Trophoblast cell (in vitro differentiated cells and primary cell): ENCODE results near the gene VPS16.

Experiments used
- DNase-seq, 2 donors: peaks; one replicate each; pipeline ENCODE4 v3.0.0-alpha.2; 2016
- H2AFZ ChIP-seq: 2 replicates; pipeline ENCODE4 v1.6.1; 2013; ENCODE audit warnings: low read length, moderate library complexity, mild to moderate bottlenecking; ENCODE audit not compliant: insufficient read depth, poor library complexity
- H2AK5ac ChIP-seq: 2 replicates; pipeline ENCODE4 v1.6.1; 2013; ENCODE audit warnings: mild to moderate bottlenecking, low read length
- H2BK120ac ChIP-seq: 2 replicates; pipeline ENCODE4 v1.6.1; 2013; ENCODE audit warnings: low read length, mild to moderate bottlenecking, moderate library complexity; ENCODE audit not compliant: insufficient read depth, poor library complexity
- H2BK12ac ChIP-seq: 2 replicates; pipeline ENCODE4 v1.6.1; 2013; ENCODE audit warnings: mild to moderate bottlenecking, low read length, moderate library complexity
- H2BK5ac ChIP-seq: 2 replicates; pipeline ENCODE4 v1.6.1; 2013; ENCODE audit warnings: low read length, low read depth, moderate library complexity, mild to moderate bottlenecking; ENCODE audit not compliant: poor library complexity
- H3K14ac ChIP-seq: 2 replicates; pipeline ENCODE4 v1.6.1; 2013; ENCODE audit warnings: mild to moderate bottlenecking, low read length
- H3K18ac ChIP-seq: 2 replicates; pipeline ENCODE4 v1.6.1; 2013; ENCODE audit warnings: mild to moderate bottlenecking, low read length
- H3K23ac ChIP-seq: 2 replicates; pipeline ENCODE4 v1.6.1; 2013; ENCODE audit warnings: low read length
- H3K27ac ChIP-seq: 2 replicates; pipeline ENCODE4 v1.5.1; 2013; ENCODE audit warnings: low read depth, mild to moderate bottlenecking, inconsistent platforms, low read length, moderate library complexity
- H3K27me3 ChIP-seq: 2 replicates; pipeline ENCODE4 v1.6.1; 2013; ENCODE audit warnings: inconsistent platforms, mild to moderate bottlenecking, low read length, moderate library complexity; ENCODE audit not compliant: insufficient read depth
- H3K36me3 ChIP-seq, 2 experiments: 1 replicate in 1 of 2; 2 replicates in 1 of 2; pipeline ENCODE4 v1.6.1; 2013; ENCODE audit warnings: low read length in 2 of 2, mild to moderate bottlenecking in 2 of 2, moderate library complexity in 1 of 2; ENCODE audit not compliant: insufficient read depth in 2 of 2, control insufficient read depth in 1 of 2
- H3K4ac ChIP-seq: 2 replicates; pipeline ENCODE4 v1.6.1; 2013; ENCODE audit warnings: low read depth, mild to moderate bottlenecking, low read length, moderate library complexity
- H3K4me1 ChIP-seq, 2 experiments: 1 replicate in 1 of 2; 2 replicates in 1 of 2; pipeline ENCODE4 v1.6.1; 2013; ENCODE audit warnings: low read length in 2 of 2, mild to moderate bottlenecking in 2 of 2, moderate library complexity in 1 of 2; ENCODE audit not compliant: insufficient read depth in 2 of 2, control insufficient read depth in 1 of 2
- H3K4me2 ChIP-seq: 2 replicates; pipeline ENCODE4 v1.6.1; 2013; ENCODE audit warnings: inconsistent platforms, mild to moderate bottlenecking, low read length, moderate library complexity
- H3K4me3 ChIP-seq: 2 replicates; pipeline ENCODE4 v1.5.1; 2013; ENCODE audit warnings: mild to moderate bottlenecking, low read depth, low read length, inconsistent platforms
- H3K79me1 ChIP-seq: one replicate; pipeline ENCODE4 v1.6.1; 2013; ENCODE audit warnings: low read length
- H3K79me2 ChIP-seq: 2 replicates; pipeline ENCODE4 v1.6.1; 2013; ENCODE audit warnings: low read length, mild to moderate bottlenecking; ENCODE audit not compliant: control insufficient read depth, insufficient read depth, poor library complexity
- H3K9ac ChIP-seq: 2 replicates; pipeline ENCODE4 v1.6.1; 2013; ENCODE audit warnings: mild to moderate bottlenecking, low read length
- H3K9me3 ChIP-seq: 2 replicates; pipeline ENCODE4 v1.6.1; 2013; ENCODE audit warnings: low read depth, mild to moderate bottlenecking, control low read depth, inconsistent platforms, low read length; ENCODE audit not compliant: insufficient read depth
- H4K12ac ChIP-seq: 2 replicates; pipeline ENCODE4 v1.6.1; 2013; ENCODE audit warnings: low read depth, mild to moderate bottlenecking, low read length, moderate library complexity
- H4K8ac ChIP-seq: 2 replicates; pipeline ENCODE4 v1.6.1; 2013; ENCODE audit warnings: low read depth, mild to moderate bottlenecking, low read length, moderate library complexity
- H4K91ac ChIP-seq: one replicate; pipeline ENCODE4 v1.6.1; 2013; ENCODE audit warnings: low read depth, mild to moderate bottlenecking, low read length, moderate library complexity
- WGBS: extraction: QIAGEN DNeasy Blood & Tissue Kit; methylation state at CpG from one replicate; pipeline ENCODE4 v1.1.7; 2013; ENCODE audit warnings: missing lambda C conversion rate; ENCODE audit not compliant: insufficient read length, insufficient coverage; ENCODE audit errors: extremely low coverage; 5-methylcytosine and 5-hydroxymethylcytosine counted together

Gene VPS16

GRCh38 chr20:2878515-2878914 lies 38.0 kb downstream of the VPS16 start:
- no peak overlapping the region for H2BK12ac ChIP-seq
- H3K27me3 ChIP-seq: no peaks in the 10 kb centered on the region
- H3K9ac ChIP-seq: no peak overlapping the region
- H4K12ac ChIP-seq: no peak overlapping the region
- H3K79me2 ChIP-seq: peaks cover 3% of the 10 kb centered on the region
- no peaks in the 10 kb centered on the region for H3K9me3 ChIP-seq
- H4K91ac ChIP-seq: no peak overlapping the region
- no peak overlapping the region for H3K4me3 ChIP-seq
- no peak overlapping the region for H2BK5ac ChIP-seq
- H2AK5ac ChIP-seq: no peak overlapping the region
- no peak overlapping the region for H3K27ac ChIP-seq
- H3K4me2 ChIP-seq: no peak overlapping the region
- no peak overlapping the region for H3K14ac ChIP-seq
- H3K36me3 ChIP-seq: peaks cover 1 to 2% of the 10 kb centered on the region in 2 experiments
- no peak for DNase-seq
- no peak overlapping the region for H2AFZ ChIP-seq
- WGBS: no CpG with 5 or more reads among the region's 1 CpG
- peaks cover 5% of the 10 kb centered on the region for H3K79me1 ChIP-seq
- peaks cover 2 to 3% of the 10 kb centered on the region in 2 experiments for H3K4me1 ChIP-seq
- no peak overlapping the region for H2BK120ac ChIP-seq
- H3K18ac ChIP-seq: no peak overlapping the region
- H4K8ac ChIP-seq: no peak overlapping the region
- H3K23ac ChIP-seq: no peak overlapping the region
- no peak overlapping the region for H3K4ac ChIP-seq

GRCh38 chr20:2879146-2879545 lies 38.6 kb downstream of the VPS16 start:
- Histone ChIP-seq H3K14ac (no peak overlapping the region), H2AK5ac (no peak overlapping the region), H3K79me1 (no peaks in the 10 kb centered on the region), H3K18ac (no peak overlapping the region), H3K27me3 (no peaks in the 10 kb centered on the region), H3K27ac (no peak overlapping the region), H4K91ac (no peak overlapping the region), H3K4me3 (no peak overlapping the region), H4K8ac (no peak overlapping the region), H3K23ac (no peak overlapping the region), H3K4me1 (peaks cover 2 to 3% of the 10 kb centered on the region in 2 experiments), H3K79me2 (no peaks in the 10 kb centered on the region), H2BK5ac (no peak overlapping the region), H3K4me2 (no peak overlapping the region), H3K9me3 (no peaks in the 10 kb centered on the region), H4K12ac (no peak overlapping the region), H2BK12ac (no peak overlapping the region), H3K4ac (no peak overlapping the region), H2AFZ (no peak overlapping the region), H3K36me3 (peaks cover 1 to 2% of the 10 kb centered on the region in 2 experiments), H2BK120ac (no peak overlapping the region), H3K9ac (no peak overlapping the region)
- no CpG with 5 or more reads among the region's 3 CpGs for WGBS
- no peak for DNase-seq

- no peak overlapping the region for H3K4me3 ChIP-seq
- no peak overlapping the region for H2AK5ac ChIP-seq
- H3K27me3 ChIP-seq: no peaks in the 10 kb centered on the region
- no peak overlapping the region for H3K14ac ChIP-seq
- H3K18ac ChIP-seq: no peak overlapping the region
- H2BK5ac ChIP-seq: no peak overlapping the region
- no peak for DNase-seq
- H3K4me2 ChIP-seq: no peak overlapping the region
- H3K36me3 ChIP-seq: peaks cover 1 to 2% of the 10 kb centered on the region in 2 experiments
- no CpG with 5 or more reads among the region's 7 CpGs for WGBS
- H3K9ac ChIP-seq: no peak overlapping the region
- H2BK120ac ChIP-seq: no peak overlapping the region
- no peaks in the 10 kb centered on the region for H3K4me1 ChIP-seq
- H3K9me3 ChIP-seq: no peaks in the 10 kb centered on the region
- no peak overlapping the region for H4K12ac ChIP-seq
- H3K4ac ChIP-seq: no peak overlapping the region
- no peak overlapping the region for H4K91ac ChIP-seq
- no peak overlapping the region for H3K27ac ChIP-seq
- H3K23ac ChIP-seq: no peak overlapping the region
- H3K79me1 ChIP-seq: no peaks in the 10 kb centered on the region
- no peaks in the 10 kb centered on the region for H3K79me2 ChIP-seq
- no peak overlapping the region for H2BK12ac ChIP-seq
- H2AFZ ChIP-seq: no peak overlapping the region
- H4K8ac ChIP-seq: no peak overlapping the region
Observed at GRCh38 chr20:2880650-2881049, 40.1 kb downstream of the VPS16 start.

- H3K4me2 ChIP-seq: no peak overlapping the region
- no peak overlapping the region for H3K18ac ChIP-seq
- WGBS: no CpG with 5 or more reads among the region's 3 CpGs
- peaks cover 1 to 2% of the 10 kb centered on the region in 2 experiments for H3K36me3 ChIP-seq
- no peak overlapping the region for H2AFZ ChIP-seq
- H4K12ac ChIP-seq: no peak overlapping the region
- H3K27ac ChIP-seq: no peak overlapping the region
- no peaks in the 10 kb centered on the region for H3K79me2 ChIP-seq
- no peak overlapping the region for H3K4ac ChIP-seq
- H3K14ac ChIP-seq: no peak overlapping the region
- DNase-seq: no peak
- H3K79me1 ChIP-seq: no peaks in the 10 kb centered on the region
- no peak overlapping the region for H3K23ac ChIP-seq
- no peak overlapping the region for H2AK5ac ChIP-seq
- no peak overlapping the region for H3K4me3 ChIP-seq
- H4K91ac ChIP-seq: no peak overlapping the region
- H4K8ac ChIP-seq: no peak overlapping the region
- H2BK120ac ChIP-seq: no peak overlapping the region
- H2BK5ac ChIP-seq: no peak overlapping the region
- no peak overlapping the region for H3K9ac ChIP-seq
- H2BK12ac ChIP-seq: no peak overlapping the region
- H3K4me1 ChIP-seq: no peaks in the 10 kb centered on the region
- no peaks in the 10 kb centered on the region for H3K27me3 ChIP-seq
- H3K9me3 ChIP-seq: no peaks in the 10 kb centered on the region
Observed at GRCh38 chr20:2883726-2884637, 43.4 kb downstream of the VPS16 start.
